HG02571 (cell line): ENCODE results near the gene PIN1.
A peak's percentile ranks its signal among the peaks of the same experiment; 100 is the strongest.
"Not testable (repeated sequence)": the region's sequence is repeated elsewhere in the genome, so short reads cannot be mapped to it uniquely, and the experiment has no call there.

Source experiments
- ATAC-seq: cut with Tn5 transposase; IDR thresholded peaks from one replicate; pipeline ENCODE4 v1.9.1; 2021; ENCODE audit warnings: mild to moderate bottlenecking, moderate library complexity; ENCODE audit not compliant: unreplicated experiment

PIN1 gene

DNA sequence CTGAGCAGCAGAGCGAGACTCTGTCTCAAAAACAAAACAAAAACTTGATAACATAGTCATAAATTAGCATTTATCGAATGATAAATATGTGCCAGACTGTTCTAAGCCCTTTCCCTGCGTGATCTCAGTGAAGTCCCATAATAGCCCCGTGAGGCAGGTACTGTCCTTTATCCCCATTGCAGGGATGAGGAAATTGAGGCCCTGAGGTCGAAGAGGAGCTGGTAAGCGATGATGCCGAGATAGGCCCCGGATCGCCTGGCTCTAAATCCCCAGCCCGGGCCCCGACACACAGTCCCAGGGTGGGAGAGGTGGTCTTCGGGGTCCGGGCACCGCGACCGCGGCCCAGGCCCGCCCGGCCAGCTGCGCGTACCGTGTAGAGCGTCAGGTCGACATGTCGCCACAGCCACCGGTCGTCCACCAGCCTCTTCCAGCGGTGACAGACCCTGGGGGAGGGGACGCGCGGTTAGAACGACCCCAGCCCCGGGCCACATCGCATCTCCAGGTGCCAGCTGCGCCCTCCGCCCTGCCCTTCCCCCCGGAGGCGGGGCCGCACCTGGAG is 16.9 kb upstream of the PIN1 start:
- peak; percentile 3 for ATAC-seq

DNA sequence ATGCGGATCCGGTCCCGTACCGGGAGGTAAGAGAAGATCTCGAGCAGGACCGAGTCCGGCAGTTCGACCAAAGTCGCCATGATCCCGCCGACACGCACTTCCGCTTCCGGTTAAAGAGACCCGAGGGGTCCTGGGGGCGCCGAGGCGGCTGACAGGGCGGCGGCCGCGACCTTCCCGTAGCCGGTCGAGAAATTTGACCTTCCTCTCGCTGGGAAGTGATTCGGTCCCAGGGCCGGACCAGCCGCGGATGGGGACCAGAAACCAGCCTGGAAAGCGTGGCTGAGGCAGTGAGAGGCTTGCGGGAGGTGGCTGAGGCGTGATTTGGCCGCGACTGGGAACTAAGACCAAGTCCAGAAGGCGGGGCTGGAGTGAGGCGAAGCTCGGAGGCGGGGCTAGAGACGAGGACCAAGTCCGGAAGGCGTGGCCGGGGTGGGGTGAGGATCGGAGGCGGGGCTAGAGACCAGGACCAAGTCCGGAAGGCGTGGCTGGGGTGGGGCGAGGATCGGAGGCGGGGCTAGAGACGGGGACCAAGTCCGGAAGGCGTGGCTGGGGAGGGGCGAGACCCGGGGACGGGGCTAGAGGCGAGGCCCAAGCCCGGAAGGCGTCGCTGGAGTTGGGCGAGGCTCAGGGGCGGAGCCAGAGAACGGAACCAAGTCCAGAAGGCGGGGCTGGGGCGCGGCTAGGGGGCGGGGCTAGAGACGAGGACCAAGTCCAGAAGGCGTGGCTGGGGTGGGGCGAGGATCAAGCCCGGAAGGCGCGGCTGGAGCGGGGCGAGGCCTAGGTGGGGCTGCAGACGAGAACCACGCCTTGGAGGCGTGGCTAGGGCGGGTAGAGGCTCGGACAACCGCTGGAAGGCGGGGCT is 16.2 kb upstream of the PIN1 start, which contains the start of gene FBXL12:
Gene FBXL12, minus strand, starts transcription at position 346 of the 862 bp plus-strand sequence. Its CDS starts 266 bp downstream, at position 80.
- ATAC-seq = peak; percentile 83

DNA sequence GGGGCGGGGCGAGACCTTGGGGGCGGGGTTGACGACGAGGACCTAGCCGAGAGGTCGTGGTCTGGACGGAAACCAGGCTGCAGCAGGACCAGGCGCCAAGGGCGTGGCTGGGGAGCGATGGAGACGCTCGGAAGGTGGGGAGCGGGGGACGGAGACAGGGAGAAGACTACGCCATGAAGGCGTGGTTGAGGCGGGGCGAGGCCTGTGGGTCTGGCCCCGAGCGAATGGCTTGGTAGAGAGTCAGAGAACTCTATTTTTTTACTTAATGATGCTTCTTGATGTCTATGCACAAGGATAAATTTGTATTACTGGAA is 15.6 kb upstream of the PIN1 start:
- ATAC-seq = no peak

DNA sequence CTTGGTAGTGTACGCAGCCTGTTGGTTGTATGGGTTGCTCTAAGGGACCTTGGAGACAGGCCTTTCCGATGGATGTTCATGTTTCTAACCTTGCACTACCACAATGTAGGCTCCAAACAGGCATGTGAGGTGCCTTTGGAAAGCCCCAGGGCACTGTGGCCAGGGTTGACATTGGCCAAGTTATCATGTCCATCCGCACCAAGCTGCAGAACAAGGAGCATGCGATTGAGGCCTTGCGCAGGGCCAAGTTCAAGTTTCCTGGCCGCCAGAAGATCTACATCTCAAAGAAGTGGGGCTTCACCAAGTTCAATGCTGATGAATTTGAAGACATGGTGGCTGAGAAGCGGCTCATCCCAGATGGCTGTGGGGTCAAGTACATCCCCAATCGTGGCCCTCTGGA is 15.1 kb upstream of the PIN1 start:
- ATAC-seq = not testable (repeated sequence)

DNA sequence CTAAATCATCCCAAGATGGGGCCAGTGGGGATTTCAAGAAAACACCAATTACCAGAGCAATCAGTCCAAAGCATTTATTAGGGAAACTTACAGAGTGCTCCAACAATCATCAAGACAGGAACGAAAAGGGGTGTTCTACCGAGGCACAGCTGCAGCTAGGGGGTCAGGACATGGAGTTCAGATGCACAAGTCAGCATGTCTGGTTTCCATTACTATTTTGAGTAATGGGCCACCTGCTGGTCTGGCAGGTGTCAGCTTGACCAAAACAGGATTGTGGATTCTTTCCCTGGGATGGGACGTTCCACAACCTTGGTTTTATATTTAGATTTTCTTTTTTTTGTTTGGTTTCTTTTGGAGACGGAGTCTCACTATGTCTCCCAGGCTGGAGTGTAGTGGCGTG is 11.3 kb upstream of the PIN1 start:
- ATAC-seq = no peak

DNA sequence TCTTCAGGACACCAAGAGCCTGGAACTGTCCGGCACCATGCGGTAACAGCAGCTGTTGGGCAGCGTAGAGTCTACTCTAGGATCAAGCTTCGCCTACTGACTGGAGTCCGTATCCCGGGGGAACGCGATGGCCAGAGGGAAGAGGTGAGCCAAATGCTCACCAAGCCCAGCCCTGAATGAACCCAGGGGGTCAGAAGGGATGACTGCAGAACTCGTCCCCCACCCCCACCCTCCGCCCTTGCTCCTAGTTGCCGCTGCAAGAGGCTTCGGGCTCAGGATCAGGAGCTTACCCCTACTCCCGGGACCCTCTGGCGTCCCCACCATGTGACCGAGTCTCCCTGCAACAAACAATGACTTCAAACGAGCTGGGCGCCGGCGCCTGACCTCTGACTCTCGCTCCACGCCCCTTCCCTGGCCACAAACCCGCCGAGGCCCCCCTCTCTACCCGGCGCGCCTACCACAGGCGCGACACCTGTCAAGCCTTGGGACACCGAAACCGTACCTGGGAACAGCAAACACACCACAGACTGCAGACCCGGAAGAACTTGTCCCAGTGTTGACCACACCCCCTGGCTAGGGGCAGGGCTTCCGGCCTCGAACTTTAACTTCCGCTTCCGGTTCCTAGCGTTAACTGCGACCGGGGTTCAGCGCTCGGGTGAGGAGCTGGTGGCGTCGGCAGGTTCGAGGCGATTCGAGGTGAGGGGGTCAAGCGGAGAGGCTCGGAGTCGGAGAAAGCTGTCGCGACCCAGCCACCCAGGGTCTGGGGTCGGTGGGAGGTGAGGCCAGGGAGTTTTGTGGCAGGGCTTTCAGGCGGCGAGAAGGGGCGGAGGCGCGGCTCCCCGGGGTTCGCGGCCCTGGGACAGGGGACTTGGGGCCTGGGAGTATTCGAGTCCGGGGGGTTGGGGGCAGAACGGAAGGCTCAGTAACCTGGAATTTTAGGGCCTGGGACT is 7.6 kb upstream of the PIN1 start, which contains the start of gene UBL5:
Gene UBL5, plus strand, starts transcription at position 630 of the 950 bp plus-strand sequence. CDS start 420 bp downstream, outside the sequence.
- peak; percentile 83 for ATAC-seq

DNA sequence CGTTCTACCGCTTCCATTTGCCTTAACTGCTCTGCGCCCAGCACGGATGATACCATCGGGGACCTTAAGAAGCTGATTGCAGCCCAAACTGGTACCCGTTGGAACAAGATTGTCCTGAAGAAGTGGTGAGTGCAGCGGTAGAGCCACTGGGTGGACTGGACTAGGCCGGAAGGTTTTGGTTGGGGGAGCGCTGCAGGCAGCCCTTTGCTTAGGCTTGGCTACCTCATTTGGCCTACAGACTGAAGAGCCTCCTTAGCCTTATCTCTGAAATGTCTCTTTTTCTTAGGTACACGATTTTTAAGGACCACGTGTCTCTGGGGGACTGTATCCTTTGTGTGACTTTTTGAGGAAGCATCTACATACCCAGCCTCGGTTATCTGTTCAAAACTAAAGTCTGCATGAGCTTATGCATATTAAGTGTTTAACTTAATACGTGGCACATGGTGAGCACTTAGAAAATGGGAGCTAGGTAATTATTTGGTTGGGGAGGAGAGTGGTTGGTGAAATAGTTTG is 6.5 kb upstream of the PIN1 start:
- no peak for ATAC-seq

DNA sequence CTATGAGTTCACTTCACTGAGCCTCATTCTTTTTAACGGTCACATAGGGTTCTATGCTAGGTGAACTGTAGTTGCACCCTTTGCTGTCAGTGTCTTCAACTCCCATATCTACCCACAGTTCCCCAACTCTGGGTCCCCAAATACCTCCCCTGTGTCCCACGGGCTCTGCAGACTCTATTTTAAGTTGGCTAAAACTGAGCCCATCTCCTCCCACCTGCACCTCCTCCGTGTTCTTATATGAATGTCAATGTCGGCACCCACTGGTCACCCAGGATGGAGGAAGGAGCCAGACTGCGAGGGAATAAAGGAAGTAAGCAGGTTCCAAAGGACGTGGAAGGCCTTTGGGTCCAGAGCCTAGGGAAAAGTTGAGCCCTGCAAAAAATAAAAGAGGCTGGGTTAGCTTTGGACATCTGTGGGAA is 802 bp upstream of the PIN1 start:
- no peak for ATAC-seq

DNA sequence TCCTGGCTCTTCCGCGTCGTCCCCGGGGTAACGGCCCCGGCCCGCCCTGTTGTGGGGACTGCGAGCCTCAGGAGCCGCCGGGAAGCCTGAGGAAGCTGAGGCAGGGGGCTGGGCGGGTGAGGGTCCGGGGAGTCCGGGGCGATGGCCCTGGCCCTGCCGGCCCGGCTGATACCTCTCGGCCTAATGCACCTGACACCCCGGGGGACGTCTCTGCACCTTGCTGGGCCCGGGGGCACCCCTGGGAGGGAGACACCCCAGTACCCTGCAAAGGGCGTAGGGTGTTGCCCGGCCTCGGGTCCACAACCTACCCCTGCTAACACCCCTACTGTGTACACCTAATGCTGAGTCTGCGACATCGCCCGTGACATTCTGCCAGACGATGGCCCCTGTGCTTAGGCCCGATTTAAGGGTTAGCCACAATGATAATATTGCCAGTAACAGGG is 410 bp downstream of the PIN1 start:
- ATAC-seq = peak; percentile 11

DNA sequence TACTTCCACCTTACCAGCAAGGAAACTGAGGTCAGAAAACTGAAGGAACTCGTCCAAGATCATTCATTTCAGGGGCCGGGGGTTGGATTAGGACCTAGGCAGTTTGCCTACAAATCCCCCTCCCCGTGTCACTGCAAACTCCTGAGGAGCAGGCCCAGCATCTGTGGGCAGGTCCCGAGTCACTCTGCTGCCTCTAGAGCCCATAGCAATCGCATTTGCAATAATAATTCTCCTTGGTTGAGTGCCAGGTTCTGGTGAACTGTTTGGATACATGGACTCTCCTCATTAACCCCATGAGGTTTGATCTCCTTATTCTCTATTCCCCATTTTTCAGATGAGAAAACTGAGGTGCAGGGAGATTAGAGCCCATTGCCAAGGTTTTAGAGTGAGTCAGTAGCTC is 903 bp downstream of the PIN1 start:
- no peak for ATAC-seq

DNA sequence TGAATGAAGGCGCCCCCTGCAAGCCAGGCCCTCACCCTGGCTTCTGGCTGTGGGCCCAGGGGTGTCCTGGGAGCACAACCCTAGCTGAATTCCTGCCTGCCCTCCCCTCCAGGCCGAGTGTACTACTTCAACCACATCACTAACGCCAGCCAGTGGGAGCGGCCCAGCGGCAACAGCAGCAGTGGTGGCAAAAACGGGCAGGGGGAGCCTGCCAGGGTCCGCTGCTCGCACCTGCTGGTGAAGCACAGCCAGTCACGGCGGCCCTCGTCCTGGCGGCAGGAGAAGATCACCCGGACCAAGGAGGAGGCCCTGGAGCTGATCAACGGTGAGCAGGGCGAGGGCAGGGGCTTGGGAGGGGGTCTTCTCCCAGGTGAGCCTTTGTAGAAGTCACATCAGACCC is 3.2 kb downstream of the PIN1 start:
- ATAC-seq = no peak

DNA sequence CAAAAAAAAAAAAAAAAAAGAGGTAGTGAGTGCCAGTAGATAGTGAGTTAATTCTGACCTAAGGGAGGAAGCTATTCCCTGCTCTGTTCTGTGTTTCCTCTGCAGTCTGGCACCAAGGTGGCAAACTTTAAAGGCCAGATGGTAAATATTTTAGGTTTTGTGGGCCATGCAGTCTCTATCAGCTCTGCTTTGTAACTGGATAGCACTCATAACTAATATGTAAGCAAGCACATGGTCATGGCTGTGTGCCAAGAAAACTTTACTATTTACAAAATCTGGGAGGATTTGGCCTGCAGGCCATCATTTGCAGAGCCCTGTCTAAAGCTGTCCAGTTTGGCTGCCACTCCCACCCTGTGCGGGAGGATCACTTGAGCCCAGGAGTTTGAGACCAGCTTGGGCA is 4.3 kb downstream of the PIN1 start:
- no peak for ATAC-seq

DNA sequence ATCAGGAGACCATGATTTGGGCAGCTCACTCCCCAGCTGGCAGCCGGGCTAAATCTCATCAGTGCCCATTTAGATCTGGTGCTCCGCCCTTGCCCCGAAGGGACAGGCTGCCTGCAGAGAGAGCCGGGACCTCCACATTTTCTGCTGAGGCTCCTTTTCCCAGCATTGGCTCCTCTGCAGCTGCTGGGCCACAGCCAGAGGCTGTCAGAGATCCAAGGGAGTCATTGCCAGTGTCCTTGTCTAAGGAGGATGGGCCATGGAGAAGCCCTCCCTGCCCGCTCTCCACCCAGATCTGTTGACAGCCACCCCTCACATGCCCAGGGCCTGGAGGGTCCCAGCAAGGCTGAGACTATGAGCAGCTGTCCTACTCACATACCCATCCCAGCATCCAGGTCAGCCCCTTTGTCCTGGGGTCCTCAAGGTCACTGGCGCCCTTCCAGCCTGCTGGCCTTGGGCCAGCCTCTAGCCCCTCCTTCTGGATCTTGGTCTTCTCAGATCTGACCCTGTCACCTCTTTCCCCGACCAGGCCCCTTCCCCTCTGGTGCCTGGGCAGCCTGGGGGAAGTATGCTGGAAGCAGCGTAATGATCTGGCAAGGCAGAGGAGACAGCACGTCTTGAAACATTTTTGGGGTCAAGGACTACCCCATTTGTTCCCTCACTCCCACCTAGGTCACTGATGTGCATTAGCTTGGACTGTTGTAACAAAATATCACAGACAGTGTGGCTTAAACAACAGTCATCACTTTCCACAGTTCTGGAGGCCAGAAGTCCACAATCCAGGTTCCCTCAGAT is 7.9 kb downstream of the PIN1 start:
- ATAC-seq = no peak

DNA sequence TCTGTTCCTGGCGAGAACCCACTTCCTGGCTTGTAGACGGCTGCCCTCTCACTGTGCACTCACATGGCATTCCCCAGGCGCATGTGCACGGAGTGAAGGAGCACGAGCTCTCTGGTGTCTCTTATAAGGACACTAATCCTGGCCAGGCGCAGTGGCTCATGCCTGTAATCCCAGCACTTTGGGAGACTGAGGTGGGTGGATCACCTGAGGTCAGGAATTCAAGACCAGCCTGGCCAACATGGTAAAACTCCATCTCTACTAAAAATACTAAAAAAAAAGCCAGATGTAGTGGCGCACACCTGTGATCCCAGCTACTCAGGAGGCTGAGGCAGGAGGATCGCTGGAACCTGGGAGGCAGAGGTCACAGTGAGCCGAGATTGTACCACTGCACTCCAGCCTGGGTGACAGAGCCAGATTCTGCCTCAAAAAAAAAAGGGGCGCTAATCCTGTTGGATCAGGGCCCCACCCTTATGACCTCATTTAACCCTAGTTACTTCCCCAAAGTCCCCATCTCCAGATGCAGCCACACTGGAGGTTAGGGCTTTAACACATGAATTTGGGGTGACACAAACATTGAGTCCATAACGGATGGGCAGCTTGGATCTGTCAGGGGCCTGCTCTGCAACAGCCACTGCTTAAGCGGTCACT is 8.6 kb downstream of the PIN1 start:
- not testable (repeated sequence) for ATAC-seq

DNA sequence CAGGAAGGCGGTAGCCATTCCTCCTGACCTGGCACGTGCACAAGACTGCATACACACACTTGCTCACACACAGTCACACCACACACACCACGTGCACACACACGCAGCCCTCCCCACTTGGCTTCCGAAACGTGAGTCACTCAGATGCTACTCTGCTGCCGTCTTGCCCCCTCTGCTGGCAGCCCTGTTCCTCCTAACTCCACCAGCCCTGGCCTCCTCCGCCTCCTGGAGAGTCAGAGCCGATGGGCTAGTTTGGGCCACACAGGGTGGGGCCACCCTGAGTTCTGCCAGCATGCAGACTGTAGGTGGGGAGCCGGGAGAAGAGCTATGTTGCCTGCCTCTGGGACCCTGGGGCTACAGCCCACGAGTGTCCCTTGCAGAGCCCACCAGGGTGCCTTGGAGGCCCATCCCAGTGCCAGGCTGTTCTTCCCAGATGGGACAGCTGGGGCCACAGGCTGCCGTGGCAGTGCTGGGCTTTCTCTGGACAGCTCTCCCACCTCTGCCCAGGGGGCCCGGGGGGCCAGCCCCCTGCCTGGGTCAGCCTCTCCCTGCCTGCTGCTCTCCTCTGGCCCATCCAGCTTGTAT is 12.1 kb downstream of the PIN1 start:
- no peak for ATAC-seq

DNA sequence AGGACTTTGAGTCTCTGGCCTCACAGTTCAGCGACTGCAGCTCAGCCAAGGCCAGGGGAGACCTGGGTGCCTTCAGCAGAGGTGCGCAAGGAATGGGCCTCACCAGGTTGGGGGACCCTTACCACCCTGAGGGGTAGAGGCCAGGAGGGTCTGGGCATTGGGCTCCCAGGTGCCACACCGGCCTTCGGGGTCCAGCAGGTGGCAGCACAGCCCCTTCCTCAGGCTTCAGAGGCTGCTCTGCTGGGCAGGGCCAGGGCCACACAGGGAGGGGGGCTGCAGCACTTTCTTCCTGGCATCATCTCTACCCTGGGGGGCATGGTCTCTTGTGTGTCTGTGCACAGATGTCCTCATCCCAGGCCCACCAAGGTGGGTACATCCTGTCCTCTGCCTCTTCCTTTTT is 12.9 kb downstream of the PIN1 start:
- ATAC-seq = no peak

DNA sequence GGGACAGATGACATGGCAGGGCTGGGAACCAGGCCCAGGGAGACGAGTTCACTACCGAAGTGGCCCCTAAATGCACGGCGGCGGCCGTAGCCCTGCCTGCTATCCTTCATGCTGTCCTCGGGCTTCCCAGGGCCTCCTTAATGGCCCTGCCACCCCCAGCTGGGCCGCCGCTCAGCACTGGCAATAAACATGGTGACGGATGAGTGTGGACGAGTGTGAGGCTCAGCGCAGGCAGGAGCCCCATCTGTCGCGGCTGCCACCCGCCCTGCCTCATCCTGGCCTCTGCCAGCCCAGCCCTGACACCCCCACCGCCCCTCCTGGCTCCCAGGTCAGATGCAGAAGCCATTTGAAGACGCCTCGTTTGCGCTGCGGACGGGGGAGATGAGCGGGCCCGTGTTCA is 13.6 kb downstream of the PIN1 start:
- no peak for ATAC-seq

DNA sequence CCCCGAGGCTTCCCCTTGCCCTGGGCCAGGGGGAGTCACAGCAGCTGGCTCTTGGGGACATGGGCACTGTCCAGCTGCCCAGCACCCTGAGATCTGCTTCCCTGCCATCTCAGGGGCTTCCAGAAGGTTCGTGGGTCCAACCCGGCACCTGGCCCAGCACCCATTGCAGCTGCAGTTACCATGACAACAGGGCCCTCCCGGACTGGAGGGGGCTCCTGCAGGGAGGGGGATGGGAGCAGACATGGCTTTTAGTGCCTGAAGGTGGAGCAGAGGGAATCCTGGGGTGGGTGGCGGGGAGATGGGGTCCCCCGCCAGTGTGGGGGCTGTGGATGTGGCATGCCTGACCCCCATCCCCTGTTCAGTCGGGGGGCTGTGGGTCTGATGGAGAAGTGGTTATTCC is 14.7 kb downstream of the PIN1 start:
- no peak for ATAC-seq

DNA sequence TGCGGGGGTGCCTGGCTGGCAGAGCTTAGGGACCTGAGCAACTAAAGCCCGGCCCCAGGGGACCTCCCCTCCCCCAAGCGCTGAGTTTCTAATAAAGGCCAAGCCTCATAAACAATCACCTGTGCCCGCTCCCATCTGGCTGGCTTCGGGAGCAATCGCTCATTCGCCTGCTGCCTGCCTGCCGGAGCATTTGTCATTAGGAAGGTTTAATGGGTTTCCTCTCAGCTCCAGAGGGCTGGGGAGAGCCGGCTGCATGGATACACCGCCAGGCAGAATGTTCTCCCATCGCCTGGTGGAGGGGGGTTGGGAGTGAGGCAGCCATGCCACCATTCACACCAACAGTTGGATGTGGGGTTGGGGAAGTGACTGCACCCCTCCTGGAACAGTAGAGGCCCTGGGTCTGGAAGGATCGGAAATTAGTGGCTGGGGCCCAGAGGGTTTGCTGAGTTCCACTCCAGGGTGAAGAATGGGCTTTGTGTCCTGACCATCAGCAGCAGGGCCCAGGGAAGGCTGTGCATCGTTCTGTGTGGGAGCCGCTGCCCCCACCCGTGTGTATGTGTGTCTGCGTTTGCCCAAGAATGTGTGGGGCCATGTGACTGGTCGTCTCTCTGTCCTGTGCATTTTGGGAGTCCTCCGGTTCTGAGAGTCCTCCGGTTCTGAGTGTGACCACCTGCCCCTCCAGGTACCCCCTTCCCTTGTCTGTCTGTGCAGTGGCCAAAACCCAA is 15.3 kb downstream of the PIN1 start:
- ATAC-seq = no peak
